Measurements from ENCODE around the gene RAD9A.

Gene RAD9A

DNA sequence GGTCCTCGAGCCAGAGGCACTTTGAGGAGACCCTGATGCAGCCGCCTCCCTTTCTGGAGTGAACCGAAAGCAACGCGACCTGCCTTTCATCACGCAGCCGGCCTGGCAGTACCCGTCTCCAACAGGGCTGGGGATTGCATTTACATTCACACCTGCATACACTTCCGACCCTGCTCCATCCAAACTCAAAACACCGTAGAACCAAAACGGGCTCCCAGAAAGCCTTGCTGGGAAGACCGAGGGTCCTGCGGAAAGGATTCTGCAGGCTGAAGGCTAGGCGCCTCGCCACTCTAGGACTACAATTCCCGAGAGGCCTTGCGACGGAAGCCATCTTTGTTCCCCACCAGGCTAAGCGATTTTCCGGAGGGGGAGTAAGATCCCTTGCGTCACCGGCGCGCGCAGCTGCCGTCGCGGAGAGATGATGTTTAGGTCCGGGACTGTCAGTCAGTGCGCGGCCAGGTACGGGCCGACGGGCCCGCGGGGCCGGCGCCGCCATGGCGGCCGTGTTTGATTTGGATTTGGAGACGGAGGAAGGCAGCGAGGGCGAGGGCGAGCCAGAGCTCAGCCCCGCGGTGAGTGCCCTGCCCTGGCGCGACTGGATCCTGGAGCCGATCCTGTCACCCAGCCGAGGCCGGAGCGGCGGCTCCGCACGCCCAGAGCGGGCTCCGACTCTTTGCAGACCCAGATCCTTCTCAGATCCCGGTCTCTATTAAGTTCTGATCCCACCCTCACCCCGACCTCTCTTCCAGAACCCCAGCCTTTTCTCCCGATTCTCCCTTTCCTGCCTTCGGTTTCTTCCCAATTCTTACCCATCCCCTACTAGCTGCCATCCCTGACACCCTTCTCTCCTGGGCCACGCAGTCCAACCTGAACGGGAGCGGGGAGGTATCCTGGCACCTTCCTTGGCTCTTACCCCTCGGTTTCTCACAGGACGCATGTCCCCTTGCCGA, 36.5 kb downstream of the RAD9A start, which contains the start of gene RPS6KB2:
RPS6KB2 (plus strand) TSS at position 443 of the 950 bp plus-strand sequence; CDS start at position 495, 52 bp downstream.
- Histone ChIP-seq H3K79me2 (ENCODE audit: low read length) (peaks cover 18% of the 10 kb centered on the region), H4K20me1 (ENCODE audit: insufficient read depth, low read length) (no peaks in the 10 kb centered on the region), H3K4me2 (ENCODE audit: low read length) (peak within 1 kb of the TSS; percentile 82), H3K27me3 (ENCODE audit: low read depth, low read length) (no peaks in the 10 kb centered on the region), H3K27ac (ENCODE audit: low read length) (peak within 1 kb of the TSS; percentile 47), H3K9ac (ENCODE audit: low read length) (peak within 1 kb of the TSS; percentile 87), H3K4me1 (ENCODE audit: low read length) (peaks cover 13% of the 10 kb centered on the region), H3K9me3 (ENCODE audit: insufficient read depth, low read length) (no peaks in the 10 kb centered on the region), H2AFZ (ENCODE audit: low read depth, low read length) (peak within 1 kb of the TSS; percentile 85), H3K4me3 (ENCODE audit: low read length) (peak within 1 kb of the TSS; percentile 86), H3K36me3 (replicated peaks; ENCODE audit: low read depth, low read length) (peaks cover 12% of the 10 kb centered on the region)
- no peak for TF ChIP-seq EZH2phosphoT487 (IDR thresholded peaks at IDR 0.05; ENCODE audit: low read depth)
- TF ChIP-seq, protein P1, sequence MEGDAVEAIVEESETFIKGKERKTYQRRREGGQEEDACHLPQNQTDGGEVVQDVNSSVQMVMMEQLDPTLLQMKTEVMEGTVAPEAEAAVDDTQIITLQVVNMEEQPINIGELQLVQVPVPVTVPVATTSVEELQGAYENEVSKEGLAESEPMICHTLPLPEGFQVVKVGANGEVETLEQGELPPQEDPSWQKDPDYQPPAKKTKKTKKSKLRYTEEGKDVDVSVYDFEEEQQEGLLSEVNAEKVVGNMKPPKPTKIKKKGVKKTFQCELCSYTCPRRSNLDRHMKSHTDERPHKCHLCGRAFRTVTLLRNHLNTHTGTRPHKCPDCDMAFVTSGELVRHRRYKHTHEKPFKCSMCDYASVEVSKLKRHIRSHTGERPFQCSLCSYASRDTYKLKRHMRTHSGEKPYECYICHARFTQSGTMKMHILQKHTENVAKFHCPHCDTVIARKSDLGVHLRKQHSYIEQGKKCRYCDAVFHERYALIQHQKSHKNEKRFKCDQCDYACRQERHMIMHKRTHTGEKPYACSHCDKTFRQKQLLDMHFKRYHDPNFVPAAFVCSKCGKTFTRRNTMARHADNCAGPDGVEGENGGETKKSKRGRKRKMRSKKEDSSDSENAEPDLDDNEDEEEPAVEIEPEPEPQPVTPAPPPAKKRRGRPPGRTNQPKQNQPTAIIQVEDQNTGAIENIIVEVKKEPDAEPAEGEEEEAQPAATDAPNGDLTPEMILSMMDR (IDR thresholded peaks at IDR 0.05; ENCODE audit: low read depth, low read length): no peak

DNA sequence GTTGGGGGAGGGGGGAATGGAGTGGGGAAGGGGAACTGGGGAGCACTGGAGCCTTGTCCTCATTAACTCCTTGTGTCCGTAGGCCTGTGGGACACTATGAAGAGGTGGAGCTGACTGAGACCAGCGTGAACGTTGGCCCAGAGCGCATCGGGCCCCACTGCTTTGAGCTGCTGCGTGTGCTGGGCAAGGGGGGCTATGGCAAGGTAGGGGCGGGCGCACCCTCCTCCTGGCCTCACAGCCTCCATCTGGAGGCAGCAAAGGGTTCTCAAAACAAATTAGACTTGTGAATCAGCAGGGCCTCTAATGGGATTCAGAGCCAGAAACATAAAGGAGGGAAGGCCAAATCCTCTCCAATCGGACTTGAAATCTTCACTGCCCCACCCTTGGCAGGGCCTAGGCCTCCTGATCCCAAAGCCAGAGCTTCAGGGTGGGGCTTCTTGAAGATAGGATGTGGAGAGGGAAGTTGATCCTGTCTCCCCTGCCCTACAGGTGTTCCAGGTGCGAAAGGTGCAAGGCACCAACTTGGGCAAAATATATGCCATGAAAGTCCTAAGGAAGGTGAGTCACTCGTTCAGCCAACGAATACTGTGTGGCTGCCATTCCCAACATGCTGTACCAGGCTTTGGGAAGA, 37.4 kb downstream of the RAD9A start:
- Histone ChIP-seq H3K4me2 (ENCODE audit: low read length) (peak overlapping the region; percentile 82), H3K79me2 (ENCODE audit: low read length) (peaks cover 19% of the 10 kb centered on the region), H3K4me1 (ENCODE audit: low read length) (peaks cover 22% of the 10 kb centered on the region), H3K9me3 (ENCODE audit: insufficient read depth, low read length) (no peaks in the 10 kb centered on the region), H3K27me3 (ENCODE audit: low read depth, low read length) (no peaks in the 10 kb centered on the region), H3K9ac (ENCODE audit: low read length) (peak overlapping the region; percentile 87), H4K20me1 (ENCODE audit: insufficient read depth, low read length) (no peaks in the 10 kb centered on the region), H3K36me3 (replicated peaks; ENCODE audit: low read depth, low read length) (peaks cover 18% of the 10 kb centered on the region), H2AFZ (ENCODE audit: low read depth, low read length) (no peak overlapping the region), H3K27ac (ENCODE audit: low read length) (peak overlapping the region; percentile 47), H3K4me3 (ENCODE audit: low read length) (peak overlapping the region; percentile 86)
- TF ChIP-seq, protein P1 (IDR thresholded peaks at IDR 0.05; ENCODE audit: low read depth, low read length): no peak
- no peak for TF ChIP-seq EZH2phosphoT487 (IDR thresholded peaks at IDR 0.05; ENCODE audit: low read depth)

DNA sequence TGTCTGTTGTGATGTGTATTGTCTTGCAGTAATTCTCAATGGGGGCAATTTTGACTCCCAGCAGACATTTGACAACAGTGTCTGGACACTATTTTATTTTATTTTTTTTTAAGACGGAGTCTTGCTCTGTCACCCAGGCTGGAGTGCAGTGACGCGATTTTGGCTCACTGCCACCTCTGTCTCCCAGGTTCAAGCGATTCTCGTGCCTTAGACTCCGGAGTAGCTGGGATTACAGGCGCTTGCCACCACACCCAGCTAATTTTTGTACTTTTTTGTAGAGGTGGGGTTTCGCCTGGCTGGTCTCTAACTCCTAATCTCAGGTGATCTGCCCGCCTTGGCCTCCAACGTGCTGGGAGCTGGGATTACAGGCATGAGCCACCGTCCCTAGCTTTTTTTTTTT, 37.9 kb downstream of the RAD9A start:
- Histone ChIP-seq H3K36me3 (replicated peaks; ENCODE audit: low read depth, low read length) (peaks cover 24% of the 10 kb centered on the region), H3K79me2 (ENCODE audit: low read length) (peaks cover 25% of the 10 kb centered on the region), H3K27me3 (ENCODE audit: low read depth, low read length) (no peaks in the 10 kb centered on the region)

More for the DNA sequence above, 37.9 kb downstream of the RAD9A start:
- no peak for TF ChIP-seq EZH2phosphoT487 (IDR thresholded peaks at IDR 0.05; ENCODE audit: low read depth)
- TF ChIP-seq, protein P1 (IDR thresholded peaks at IDR 0.05; ENCODE audit: low read depth, low read length): no peak
- no peak overlapping the region for H3K9ac ChIP-seq (ENCODE audit: low read length)
- no peaks in the 10 kb centered on the region for H3K9me3 ChIP-seq (ENCODE audit: insufficient read depth, low read length)
- H3K4me3 ChIP-seq (ENCODE audit: low read length): no peak overlapping the region
- H3K27ac ChIP-seq (ENCODE audit: low read length): no peak overlapping the region
- peak overlapping the region; percentile 82 for H3K4me2 ChIP-seq (ENCODE audit: low read length)
- peaks cover 27% of the 10 kb centered on the region for H3K4me1 ChIP-seq (ENCODE audit: low read length)
- no peaks in the 10 kb centered on the region for H4K20me1 ChIP-seq (ENCODE audit: insufficient read depth, low read length)
- H2AFZ ChIP-seq (ENCODE audit: low read depth, low read length): no peak overlapping the region
